Measurements from ENCODE around the gene CCNY. TPM values are rescaled to one million over a fixed set of nuclear protein-coding genes. Genes with fewer than 3 reads are reported as not detected.

Gene CCNY
- total RNA-seq, 2 experiments from 2014 or later = 64.9 to 66.9 TPM

DNA sequence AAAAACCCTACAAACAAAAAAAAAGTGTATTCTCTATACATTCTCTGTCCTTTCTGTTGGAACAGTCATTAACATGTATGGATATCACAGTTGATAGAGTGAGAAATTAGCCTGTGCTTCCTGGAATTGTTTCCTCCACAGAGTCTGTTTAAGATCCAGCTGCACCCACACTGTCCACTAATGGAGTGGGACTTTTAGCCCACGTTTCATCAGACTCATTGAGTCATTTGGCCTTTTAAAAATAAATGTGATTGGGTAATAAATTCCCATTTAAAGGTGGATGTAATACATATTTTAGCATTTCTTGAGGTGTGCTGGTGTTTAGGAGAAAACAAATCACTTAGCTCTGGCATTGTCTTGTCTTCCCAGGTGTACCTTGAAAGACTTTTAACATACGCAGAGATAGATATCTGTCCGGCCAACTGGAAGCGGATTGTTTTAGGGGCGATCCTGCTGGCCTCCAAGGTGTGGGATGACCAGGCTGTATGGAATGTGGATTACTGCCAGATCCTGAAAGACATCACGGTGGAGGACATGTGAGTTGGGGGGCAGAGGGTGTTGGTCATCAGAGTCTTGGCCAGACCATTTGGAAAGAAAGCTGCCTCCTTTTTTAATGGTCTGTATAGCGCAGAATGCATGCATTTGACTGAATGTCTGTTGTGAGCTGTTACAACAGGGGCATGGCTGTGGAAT lies 216.5 kb downstream of the CCNY start:
- H3K27ac ChIP-seq (ENCODE audit: low read depth in 1 of 2, low read length in 2 of 2) = no peak overlapping the region
- no peaks in the 10 kb centered on the region for H3K4me1 ChIP-seq (ENCODE audit: insufficient read depth, low read length)
- Mint-ChIP-seq H3K27me3 (no peaks in the 10 kb centered on the region), H3K4me3 (no peak overlapping the region), H3K27ac (no peak overlapping the region), H3K9me3 (no peaks in the 10 kb centered on the region), H3K36me3 (ENCODE audit: low read depth) (peaks cover 77% of the 10 kb centered on the region), H3K4me1 (ENCODE audit: low read depth) (no peaks in the 10 kb centered on the region)
- ChIA-PET POLR2A (no interaction called here), CTCF (no interaction called here)
- intact Hi-C loops (cut with DNase I, micrococcal nuclease) = no loop called here
- TF ChIP-seq, protein P1, sequence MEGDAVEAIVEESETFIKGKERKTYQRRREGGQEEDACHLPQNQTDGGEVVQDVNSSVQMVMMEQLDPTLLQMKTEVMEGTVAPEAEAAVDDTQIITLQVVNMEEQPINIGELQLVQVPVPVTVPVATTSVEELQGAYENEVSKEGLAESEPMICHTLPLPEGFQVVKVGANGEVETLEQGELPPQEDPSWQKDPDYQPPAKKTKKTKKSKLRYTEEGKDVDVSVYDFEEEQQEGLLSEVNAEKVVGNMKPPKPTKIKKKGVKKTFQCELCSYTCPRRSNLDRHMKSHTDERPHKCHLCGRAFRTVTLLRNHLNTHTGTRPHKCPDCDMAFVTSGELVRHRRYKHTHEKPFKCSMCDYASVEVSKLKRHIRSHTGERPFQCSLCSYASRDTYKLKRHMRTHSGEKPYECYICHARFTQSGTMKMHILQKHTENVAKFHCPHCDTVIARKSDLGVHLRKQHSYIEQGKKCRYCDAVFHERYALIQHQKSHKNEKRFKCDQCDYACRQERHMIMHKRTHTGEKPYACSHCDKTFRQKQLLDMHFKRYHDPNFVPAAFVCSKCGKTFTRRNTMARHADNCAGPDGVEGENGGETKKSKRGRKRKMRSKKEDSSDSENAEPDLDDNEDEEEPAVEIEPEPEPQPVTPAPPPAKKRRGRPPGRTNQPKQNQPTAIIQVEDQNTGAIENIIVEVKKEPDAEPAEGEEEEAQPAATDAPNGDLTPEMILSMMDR (IDR thresholded peaks at IDR 0.05) = no peak
- H3K36me3 ChIP-seq (ENCODE audit: insufficient read depth, low read length) = peaks cover 23% of the 10 kb centered on the region
- no peaks in the 10 kb centered on the region for H3K27me3 ChIP-seq (ENCODE audit: control insufficient read depth in 1 of 2, insufficient read depth in 2 of 2, low read length in 2 of 2)
- DNase-seq (no peak), ATAC-seq (ENCODE audit: poor library complexity) (no peak)
- no peak overlapping the region for H3K4me3 ChIP-seq (ENCODE audit: low read length)
- no peaks in the 10 kb centered on the region for H3K9me3 ChIP-seq (ENCODE audit: control insufficient read depth in 1 of 2, insufficient read depth in 1 of 2, low read length in 2 of 2)

DNA sequence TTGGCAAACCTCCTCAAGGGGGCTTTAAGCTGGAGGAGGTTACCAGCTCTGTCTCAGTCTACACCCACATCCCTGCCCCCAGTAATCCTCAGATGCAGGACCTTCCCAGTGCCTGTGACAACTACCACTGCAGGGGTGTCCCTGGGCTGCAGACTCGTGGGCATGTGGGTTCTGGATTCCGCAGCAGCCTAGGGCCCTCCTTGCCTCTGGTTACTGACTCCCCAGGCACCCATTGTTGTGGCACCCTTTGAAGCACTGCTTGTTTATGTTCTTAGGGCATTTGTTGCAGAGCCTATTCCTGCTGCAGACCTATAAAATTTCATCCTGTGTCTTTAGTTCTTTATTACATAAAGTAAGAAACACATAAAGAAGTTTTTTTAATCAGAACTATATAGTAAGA lies 217.7 kb downstream of the CCNY start:
- H3K36me3 Mint-ChIP-seq (ENCODE audit: low read depth) = peaks cover 80% of the 10 kb centered on the region

DNA sequence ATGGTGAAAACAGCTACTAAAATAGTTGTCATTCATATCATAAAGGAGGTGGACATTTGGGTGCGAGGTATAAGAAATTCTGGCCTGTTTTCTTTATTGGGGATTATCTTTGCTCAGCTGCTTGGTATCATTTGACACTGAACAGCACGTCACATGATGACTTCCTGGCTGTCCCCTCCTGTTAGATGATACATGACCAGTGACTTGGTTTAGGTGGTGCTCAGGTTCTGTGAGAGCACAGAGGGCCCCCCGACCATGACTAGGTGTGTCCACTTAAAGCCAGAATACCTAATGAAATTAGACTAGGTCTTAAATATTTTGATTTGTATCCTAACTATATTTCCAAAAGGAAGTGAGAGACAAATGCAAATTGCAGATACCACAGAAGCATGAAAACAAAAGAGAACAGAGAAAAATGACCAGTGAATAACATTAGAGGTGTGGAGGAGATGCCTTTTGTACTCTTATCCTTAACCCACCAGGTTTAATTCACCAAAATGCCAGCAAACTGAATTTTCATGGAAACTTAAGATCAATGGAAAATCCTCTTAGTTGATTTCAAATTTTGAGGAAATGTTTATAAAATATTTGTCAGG lies 218.2 kb downstream of the CCNY start:
- Mint-ChIP-seq H3K36me3 (ENCODE audit: low read depth) (peaks cover 85% of the 10 kb centered on the region), H3K27ac (no peak overlapping the region), H3K9me3 (no peaks in the 10 kb centered on the region), H3K4me3 (no peak overlapping the region), H3K4me1 (ENCODE audit: low read depth) (no peaks in the 10 kb centered on the region), H3K27me3 (no peaks in the 10 kb centered on the region)
- peaks cover 27% of the 10 kb centered on the region for H3K36me3 ChIP-seq (ENCODE audit: insufficient read depth, low read length)
- ChIA-PET POLR2A (no interaction called here), CTCF (no interaction called here)
- ATAC-seq (ENCODE audit: poor library complexity) = no peak
- no peaks in the 10 kb centered on the region for H3K4me1 ChIP-seq (ENCODE audit: insufficient read depth, low read length)
- no peak overlapping the region for H3K27ac ChIP-seq (ENCODE audit: low read depth in 1 of 2, low read length in 2 of 2)
- TF ChIP-seq, protein P1 (IDR thresholded peaks at IDR 0.05) = no peak
- intact Hi-C loops (cut with DNase I, micrococcal nuclease) = no loop called here
- no peaks in the 10 kb centered on the region for H3K9me3 ChIP-seq (ENCODE audit: control insufficient read depth in 1 of 2, insufficient read depth in 1 of 2, low read length in 2 of 2)
- H3K27me3 ChIP-seq (ENCODE audit: control insufficient read depth in 1 of 2, insufficient read depth in 2 of 2, low read length in 2 of 2) = no peaks in the 10 kb centered on the region
- DNase-seq = no peak
- no peak overlapping the region for H3K4me3 ChIP-seq (ENCODE audit: low read length)

More for the DNA sequence above, 217.7 kb downstream of the CCNY start:
- POLR2A ChIA-PET = no interaction called here
- Histone ChIP-seq H3K4me1 (ENCODE audit: insufficient read depth, low read length) (no peaks in the 10 kb centered on the region), H3K4me3 (ENCODE audit: low read length) (no peak overlapping the region), H3K9me3 (ENCODE audit: control insufficient read depth in 1 of 2, insufficient read depth in 1 of 2, low read length in 2 of 2) (no peaks in the 10 kb centered on the region), H3K27me3 (ENCODE audit: control insufficient read depth in 1 of 2, insufficient read depth in 2 of 2, low read length in 2 of 2) (no peaks in the 10 kb centered on the region), H3K36me3 (ENCODE audit: insufficient read depth, low read length) (peaks cover 29% of the 10 kb centered on the region), H3K27ac (ENCODE audit: low read depth in 1 of 2, low read length in 2 of 2) (no peak overlapping the region)
- no peak overlapping the region for H3K27ac Mint-ChIP-seq
- DNase-seq (no peak), ATAC-seq (ENCODE audit: poor library complexity) (no peak)
- no peaks in the 10 kb centered on the region for H3K27me3 Mint-ChIP-seq
- TF ChIP-seq, protein P1 (IDR thresholded peaks at IDR 0.05) = no peak
- no peaks in the 10 kb centered on the region for H3K9me3 Mint-ChIP-seq
- CTCF ChIA-PET = no interaction called here
- H3K4me1 Mint-ChIP-seq (ENCODE audit: low read depth) = no peaks in the 10 kb centered on the region
- intact Hi-C loops (cut with DNase I, micrococcal nuclease) = no loop called here
- H3K4me3 Mint-ChIP-seq = no peak overlapping the region
